Measurements from ENCODE around the gene TXN2. TPM values are rescaled to one million over a fixed set of nuclear protein-coding genes. Genes with fewer than 3 reads are reported as not detected.

The TXN2 gene
- total and polyA plus RNA-seq, 2 experiments from 2014 or later = 23.0 to 50.3 TPM

GRCh38 chr22:36493690-36494110 is 12.3 kb upstream of the TXN2 start (continued):
- TF ChIP-seq ETS1 (IDR thresholded peaks at IDR 0.05) (no peak), ZNF114 (CRISPR knock-in tag; IDR thresholded peaks at IDR 0.05) (no peak), EZH2phosphoT487 (IDR thresholded peaks at IDR 0.05; ENCODE audit: unreplicated experiment) (no peak), REST (IDR thresholded peaks at IDR 0.05; ENCODE audit: unreplicated experiment) (no peak), POLR2AphosphoS5 (IDR thresholded peaks at IDR 0.05; ENCODE audit: low read depth) (no peak)

- Histone ChIP-seq H3K79me2 (replicated peaks; ENCODE audit: insufficient read depth) (no peaks in the 10 kb centered on the region), H2AFZ (no peak overlapping the region), H3K4me1 (ENCODE audit: insufficient read depth) (no peaks in the 10 kb centered on the region), H3K4me2 (no peak overlapping the region), H3K9me2 (ENCODE audit: insufficient read depth) (no peaks in the 10 kb centered on the region), H4K20me1 (replicated peaks; ENCODE audit: insufficient read depth) (no peaks in the 10 kb centered on the region), H3K36me3 (ENCODE audit: insufficient read depth) (no peaks in the 10 kb centered on the region; the same call in 1 of the 2 replicates), H3K4me3 (no peak overlapping the region), H3F3A (replicated peaks; ENCODE audit: low read depth) (no peaks in the 10 kb centered on the region), H3K27ac (ENCODE audit: low read depth) (no peak overlapping the region), H3K27me3 (ENCODE audit: insufficient read depth) (no peaks in the 10 kb centered on the region)
- Mint-ChIP-seq H3K9me3 (peaks cover 6% of the 10 kb centered on the region), H3K27me3 (ENCODE audit: insufficient read depth, low read depth, poor library complexity) (peaks cover 4% of the 10 kb centered on the region), H3K36me3 (ENCODE audit: low read depth) (peaks cover 49% of the 10 kb centered on the region), H3K27ac (no peak overlapping the region), H3K4me3 (no peak overlapping the region), H3K4me1 (no peaks in the 10 kb centered on the region)
- DNase-seq (ENCODE audit: low spot score) = no peak
- no peak for ATAC-seq
- no peak for TF ChIP-seq REST (IDR thresholded peaks at IDR 0.05; ENCODE audit: unreplicated experiment)
- no peak for TF ChIP-seq EZH2 (IDR thresholded peaks at IDR 0.05; ENCODE audit: low read depth, unreplicated experiment)
- TF ChIP-seq ZNF331 (CRISPR knock-in tag; IDR thresholded peaks at IDR 0.05; ENCODE audit: low read depth) = no peak
- TF ChIP-seq CREB1 (CRISPR knock-in tag; IDR thresholded peaks at IDR 0.05; ENCODE audit: low read depth) = no peak
- TF ChIP-seq STAT1 (IDR thresholded peaks at IDR 0.05; ENCODE audit: unreplicated experiment) = no peak
- TF ChIP-seq POLR2AphosphoS5 (IDR thresholded peaks at IDR 0.05; ENCODE audit: low read depth) = no peak
- TF ChIP-seq ETS1 (IDR thresholded peaks at IDR 0.05) = no peak
- TF ChIP-seq CTCF (conservative IDR thresholded peaks at IDR 0.05; ENCODE audit: low read depth in 2 of 2) = no peak
- no peak for TF ChIP-seq NANOG (IDR thresholded peaks at IDR 0.05; ENCODE audit: borderline replicate concordance)
- no peak for TF ChIP-seq JUNB (IDR thresholded peaks at IDR 0.05; ENCODE audit: unreplicated experiment)
- TF ChIP-seq EZH2phosphoT487 (IDR thresholded peaks at IDR 0.05; ENCODE audit: unreplicated experiment) = no peak
Measured at GRCh38 chr22:36492109-36492508, 10.7 kb upstream of the TXN2 start.

Data from GM23338 (cell line).